ENCODE data around the gene OSBPL8.

GRCh38 chr12:76375939-76376338 is 183.6 kb downstream of the OSBPL8 start:
- TF ChIP-seq, protein P1, sequence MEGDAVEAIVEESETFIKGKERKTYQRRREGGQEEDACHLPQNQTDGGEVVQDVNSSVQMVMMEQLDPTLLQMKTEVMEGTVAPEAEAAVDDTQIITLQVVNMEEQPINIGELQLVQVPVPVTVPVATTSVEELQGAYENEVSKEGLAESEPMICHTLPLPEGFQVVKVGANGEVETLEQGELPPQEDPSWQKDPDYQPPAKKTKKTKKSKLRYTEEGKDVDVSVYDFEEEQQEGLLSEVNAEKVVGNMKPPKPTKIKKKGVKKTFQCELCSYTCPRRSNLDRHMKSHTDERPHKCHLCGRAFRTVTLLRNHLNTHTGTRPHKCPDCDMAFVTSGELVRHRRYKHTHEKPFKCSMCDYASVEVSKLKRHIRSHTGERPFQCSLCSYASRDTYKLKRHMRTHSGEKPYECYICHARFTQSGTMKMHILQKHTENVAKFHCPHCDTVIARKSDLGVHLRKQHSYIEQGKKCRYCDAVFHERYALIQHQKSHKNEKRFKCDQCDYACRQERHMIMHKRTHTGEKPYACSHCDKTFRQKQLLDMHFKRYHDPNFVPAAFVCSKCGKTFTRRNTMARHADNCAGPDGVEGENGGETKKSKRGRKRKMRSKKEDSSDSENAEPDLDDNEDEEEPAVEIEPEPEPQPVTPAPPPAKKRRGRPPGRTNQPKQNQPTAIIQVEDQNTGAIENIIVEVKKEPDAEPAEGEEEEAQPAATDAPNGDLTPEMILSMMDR (IDR thresholded peaks at IDR 0.05), result no peak
- TF ChIP-seq ZFX (IDR thresholded peaks at IDR 0.05; ENCODE audit: borderline replicate concordance), result no peak

All from 22Rv1 (cell line).